Measurements from ENCODE around the gene AKNAD1.

Gene AKNAD1, protein sequence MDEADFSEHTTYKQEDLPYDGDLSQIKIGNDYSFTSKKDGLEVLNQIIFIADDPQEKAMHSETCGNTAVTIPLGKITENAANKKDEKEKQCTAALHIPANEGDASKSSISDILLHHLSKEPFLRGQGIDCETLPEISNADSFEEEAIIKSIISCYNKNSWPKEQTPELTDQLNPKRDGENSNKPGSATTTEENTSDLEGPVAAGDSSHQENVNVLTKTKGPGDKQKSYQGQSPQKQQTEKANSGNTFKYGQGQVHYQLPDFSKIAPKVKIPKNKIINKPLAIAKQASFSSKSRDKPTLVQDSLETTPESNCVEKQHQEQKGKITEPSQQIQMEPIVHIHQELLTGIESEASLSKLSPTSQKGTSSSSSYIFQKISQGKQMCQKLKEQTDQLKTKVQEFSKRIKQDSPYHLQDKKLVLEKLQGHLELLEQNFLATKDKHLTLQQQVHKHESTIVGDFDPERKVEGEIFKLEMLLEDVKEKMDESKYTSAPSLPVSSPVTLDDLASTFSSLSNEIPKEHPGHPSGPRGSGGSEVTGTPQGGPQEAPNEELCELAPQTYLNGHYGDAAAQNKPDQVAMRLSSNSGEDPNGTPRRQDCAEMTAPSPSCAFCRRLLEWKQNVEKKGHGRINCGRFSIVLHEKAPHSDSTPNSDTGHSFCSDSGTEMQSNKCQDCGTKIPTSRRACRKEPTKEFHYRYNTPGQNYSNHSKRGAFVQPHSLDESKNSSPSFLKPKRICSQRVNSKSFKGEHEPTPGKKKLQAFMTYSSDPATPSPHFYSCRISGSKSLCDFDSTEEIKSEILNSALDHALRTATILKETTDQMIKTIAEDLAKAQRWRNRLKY

DNA sequence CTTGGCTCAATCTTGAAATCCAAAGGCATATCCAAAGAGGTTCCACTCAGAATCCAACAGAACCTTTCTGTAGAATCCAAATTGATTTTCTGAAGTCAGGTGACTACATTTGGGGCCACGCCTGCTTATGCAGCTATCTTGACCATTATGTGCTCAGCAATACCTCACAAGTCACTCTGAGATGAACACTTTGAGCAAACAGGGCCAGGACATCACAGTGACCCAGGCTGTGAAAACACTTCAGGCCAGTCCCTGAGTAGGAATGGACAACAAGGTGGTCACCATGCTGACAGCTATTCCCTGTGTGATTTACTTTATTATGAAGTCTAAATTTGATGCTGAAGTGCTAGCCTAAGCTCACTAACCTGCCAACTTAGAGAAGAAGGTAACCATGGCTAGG is at the start of gene AKNAD1:
Gene AKNAD1 (minus strand): TSS at position 101 of the 400 bp plus-strand sequence. CDS start 4,430 bp downstream, outside the sequence.
- no peak within 1 kb of the TSS for H3K4me3 ChIP-seq (ENCODE audit: control insufficient read depth, low read depth, low read length)
- TF ChIP-seq CTCF (IDR thresholded peaks at IDR 0.05; ENCODE audit: control insufficient read depth, insufficient read depth, low read depth, low read length, missing control alignments): no peak
- DNase-seq (ENCODE audit: low read depth): no peak

DNA sequence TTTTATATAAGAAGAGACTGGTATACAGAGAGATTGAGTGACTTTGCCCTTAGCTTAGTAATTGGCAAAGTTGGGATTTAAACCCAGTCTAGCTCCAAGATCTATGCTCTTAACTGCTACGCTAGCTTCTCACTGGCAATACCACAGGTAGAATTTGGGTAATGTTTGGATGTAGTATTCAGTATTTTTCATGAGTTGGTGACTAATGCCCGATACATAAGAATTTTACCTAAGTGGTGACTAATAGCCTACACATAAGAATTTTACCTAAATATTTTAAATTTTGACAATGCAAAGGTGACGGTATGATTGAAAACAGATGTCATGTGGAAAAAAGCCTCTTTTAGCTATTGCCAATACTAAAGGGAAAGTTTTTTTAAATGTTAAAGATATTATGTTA is 44.2 kb upstream of the AKNAD1 start:
- TF ChIP-seq CTCF (IDR thresholded peaks at IDR 0.05; ENCODE audit: control insufficient read depth, insufficient read depth, low read depth, low read length, missing control alignments): no peak
- H3K4me3 ChIP-seq (ENCODE audit: control insufficient read depth, low read depth, low read length): no peak overlapping the region

GRCh38 chr1:108897865-108898720 is 41.2 kb upstream of the AKNAD1 start:
- H3K4me3 ChIP-seq (ENCODE audit: control insufficient read depth, low read depth, low read length): no peak overlapping the region
- DNase-seq (ENCODE audit: low read depth): peak; percentile 52
- TF ChIP-seq CTCF (IDR thresholded peaks at IDR 0.05; ENCODE audit: control insufficient read depth, insufficient read depth, low read depth, low read length, missing control alignments): peak; percentile 62

More for the DNA sequence above, 44.2 kb upstream of the AKNAD1 start:
- no peak for DNase-seq (ENCODE audit: low read depth)

DNA sequence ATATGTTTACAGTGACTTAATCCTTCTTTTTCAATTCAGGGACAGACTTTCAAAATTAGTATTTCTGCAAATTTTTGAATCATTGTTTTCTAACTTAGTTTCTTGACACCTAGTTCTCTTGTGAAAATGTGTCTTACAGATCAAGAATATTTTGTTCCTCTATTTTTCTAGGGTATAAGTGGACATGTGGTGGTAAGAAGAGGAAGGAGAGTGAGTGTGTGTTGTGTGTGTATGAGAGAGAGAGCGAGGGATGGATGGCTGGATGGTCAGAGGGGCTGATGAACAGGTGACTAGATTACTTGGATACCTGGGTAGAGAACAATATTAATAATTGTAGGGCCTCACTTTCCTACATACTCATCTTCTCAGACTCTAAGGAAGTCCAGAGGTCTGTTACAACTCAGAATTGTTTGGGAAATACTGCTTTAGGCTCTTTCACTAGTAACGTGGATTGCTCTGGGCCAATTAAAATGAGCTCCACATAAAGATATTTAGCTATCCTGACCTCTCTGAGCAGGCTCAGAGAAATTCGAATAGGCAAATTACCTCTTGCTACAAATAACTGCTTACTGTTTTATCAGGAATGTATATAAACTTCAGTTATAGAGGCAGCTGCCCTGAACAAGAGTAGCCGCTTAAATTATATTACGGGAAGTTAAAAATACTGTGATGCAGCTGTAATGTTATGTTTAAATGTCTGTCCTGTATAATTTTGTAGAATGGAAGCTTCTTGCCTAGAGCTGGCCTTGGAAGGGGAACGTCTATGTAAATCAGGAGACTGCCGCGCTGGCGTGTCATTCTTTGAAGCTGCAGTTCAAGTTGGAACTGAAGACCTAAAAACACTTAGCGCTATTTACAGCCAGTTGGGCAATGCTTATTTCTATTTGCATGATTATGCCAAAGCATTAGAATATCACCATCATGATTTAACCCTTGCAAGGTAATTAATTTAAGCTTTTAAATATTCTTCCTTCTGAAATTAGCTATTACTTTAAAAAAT is 39.6 kb upstream of the AKNAD1 start:
- no peak overlapping the region for H3K4me3 ChIP-seq (ENCODE audit: control insufficient read depth, low read depth, low read length)
- no peak for TF ChIP-seq CTCF (IDR thresholded peaks at IDR 0.05; ENCODE audit: control insufficient read depth, insufficient read depth, low read depth, low read length, missing control alignments)
- no peak for DNase-seq (ENCODE audit: low read depth)

DNA sequence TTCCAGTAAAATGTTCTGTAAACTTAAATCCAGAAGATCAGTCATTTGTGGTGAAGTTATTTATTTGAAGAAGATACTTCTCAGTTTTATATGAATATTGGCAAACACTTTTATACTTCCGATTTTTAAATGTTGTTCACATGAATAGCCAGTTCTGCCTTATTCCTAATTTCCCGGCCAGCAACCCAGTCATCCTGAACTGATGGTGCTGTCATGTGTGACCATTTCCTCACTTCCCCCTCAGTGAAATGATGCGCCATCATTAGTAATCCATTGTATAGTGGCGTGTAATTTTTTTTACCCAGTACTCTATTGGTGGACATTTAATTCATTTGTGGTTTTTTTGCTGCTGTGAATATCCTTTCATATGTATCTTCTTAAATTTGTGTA is 36.2 kb upstream of the AKNAD1 start:
- TF ChIP-seq CTCF (IDR thresholded peaks at IDR 0.05; ENCODE audit: control insufficient read depth, insufficient read depth, low read depth, low read length, missing control alignments): no peak
- DNase-seq (ENCODE audit: low read depth): no peak
- no peak overlapping the region for H3K4me3 ChIP-seq (ENCODE audit: control insufficient read depth, low read depth, low read length)

All from AG09309 (cell line).